Stimulated activated CD8-positive, alpha-beta memory T cell treated with anti-CD3 and anti-CD28 coated beads, Interleukin-15, amount 100 ng/mL, for 48 hours (primary cell): Measurements from ENCODE around the gene RPL22L1.
"Not testable (repeated sequence)": the region's sequence is repeated elsewhere in the genome, so short reads cannot be mapped to it uniquely, and the experiment has no call there.

ENCODE experiments used
- DNase-seq, 2 donors: peaks; one replicate each; pipeline ENCODE4 v3.0.0-alpha.2; 2020; ENCODE audit warnings: low read depth in 2 of 2

Gene RPL22L1

GRCh38 chr3:170869645-170870593 lies at the start of gene RPL22L1:
RPL22L1 (minus strand) TSS chr3:170870195; CDS start chr3:170870167, 28 bp downstream.
- DNase-seq = peak; percentile 89 to 90

GRCh38 chr3:170918715-170919114 lies 48.7 kb upstream of the RPL22L1 start:
- no peak for DNase-seq

- DNase-seq = no peak
Measured at GRCh38 chr3:170914690-170915089, 44.7 kb upstream of the RPL22L1 start.

- no peak for DNase-seq
Measured at GRCh38 chr3:170914212-170914611, 44.2 kb upstream of the RPL22L1 start.

- DNase-seq = no peak
Measured at GRCh38 chr3:170911051-170911450, 41.1 kb upstream of the RPL22L1 start.

GRCh38 chr3:170910542-170910941 lies 40.5 kb upstream of the RPL22L1 start:
- DNase-seq = no peak

- no peak for DNase-seq
Measured at GRCh38 chr3:170909129-170909903, 39.3 kb upstream of the RPL22L1 start.

GRCh38 chr3:170908235-170909116 lies 38.5 kb upstream of the RPL22L1 start, which contains the start of gene EIF5A2:
EIF5A2 (minus strand) TSS chr3:170908637; CDS start chr3:170907806, 831 bp downstream.
- DNase-seq = peak; percentile 92 to 95

- no peak for DNase-seq
Measured at GRCh38 chr3:170907637-170908234, 37.7 kb upstream of the RPL22L1 start.

- no peak for DNase-seq
Measured at GRCh38 chr3:170905862-170906261, 35.9 kb upstream of the RPL22L1 start.

GRCh38 chr3:170903123-170903522 lies 33.1 kb upstream of the RPL22L1 start:
- DNase-seq = no peak

GRCh38 chr3:170899455-170899854 lies 29.5 kb upstream of the RPL22L1 start:
- no peak for DNase-seq

- DNase-seq = no peak
Measured at GRCh38 chr3:170897978-170898377, 28.0 kb upstream of the RPL22L1 start.

- DNase-seq = not testable (repeated sequence)
Measured at GRCh38 chr3:170897199-170897598, 27.2 kb upstream of the RPL22L1 start.

GRCh38 chr3:170896781-170897180 lies 26.8 kb upstream of the RPL22L1 start:
- DNase-seq = no peak

GRCh38 chr3:170896333-170896732 lies 26.3 kb upstream of the RPL22L1 start:
- DNase-seq = not testable (repeated sequence)

GRCh38 chr3:170893895-170894294 lies 23.9 kb upstream of the RPL22L1 start:
- no peak for DNase-seq

- no peak for DNase-seq
Measured at GRCh38 chr3:170889630-170890029, 19.6 kb upstream of the RPL22L1 start.

- no peak for DNase-seq
Measured at GRCh38 chr3:170889132-170889531, 19.1 kb upstream of the RPL22L1 start.

GRCh38 chr3:170884109-170884930 lies 14.3 kb upstream of the RPL22L1 start:
- not testable (repeated sequence) for DNase-seq
